Caco-2 (cell line): ENCODE data around the gene SH3BGRL2. TPM values are rescaled to one million over a fixed set of nuclear protein-coding genes. Genes with fewer than 3 reads are reported as not detected.
"Not testable (repeated sequence)": the region's sequence is repeated elsewhere in the genome, so short reads cannot be mapped to it uniquely, and the experiment has no call there.

Experiments used
- BruUV-seq: library from RNA; stranded (reverse); fragments of 400-500 nt; replicated peaks from 2 replicates; lab custom pipeline; 2021; lab: Mats Ljungman, UMichigan
- CTCF ChIA-PET: fragments of 300-600 bp; sonication (Branson Sonifier 250); formaldehyde crosslinking; loops from one replicate; lab custom pipeline; 2022; ENCODE audit warnings: antibody characterized with exemption; lab: Charles Lee
- POLR2A ChIA-PET: fragments of 300-600 bp; sonication (Branson Sonifier 250); formaldehyde crosslinking; loops from one replicate; lab custom pipeline; 2022; ENCODE audit warnings: antibody characterized with exemption; lab: Charles Lee
- DNase-seq, 2 experiments: peaks; one replicate each; pipeline versions ENCODE4 v3.0.0 to v3.0.0-alpha.2; 2020 to 2022
- H3K27me3 ChIP-seq: replicated peaks from 2 replicates; pipeline ENCODE4 v1.6.0; 2011; ENCODE audit warnings: low read length; ENCODE audit not compliant: control insufficient read depth, insufficient read depth
- H3K36me3 ChIP-seq: 2 replicates; pipeline ENCODE4 v1.5.1; 2011; ENCODE audit warnings: low read length; ENCODE audit not compliant: control insufficient read depth, insufficient read depth
- H3K4me1 ChIP-seq: fragments of 250-450 bp; sonication (Bioruptor Pico); 2 replicates; pipeline ENCODE4 v1.5.1; 2020; ENCODE audit warnings: mild to moderate bottlenecking
- H3K4me3 ChIP-seq: 2 replicates; pipeline ENCODE4 v1.5.1; 2011; ENCODE audit warnings: low read depth, mild to moderate bottlenecking, control low read depth, low read length
- H3K9me3 ChIP-seq: fragments of 250-450 bp; sonication (Bioruptor Pico); 2 replicates; pipeline ENCODE4 v1.5.1; 2020; ENCODE audit warnings: mild to moderate bottlenecking, moderate library complexity
- H3K27ac Mint-ChIP-seq: one replicate; pipeline ENCODE4 v1.8.0; 2022; ENCODE audit warnings: mixed read lengths; ENCODE audit not compliant: unreplicated experiment
- H3K27me3 Mint-ChIP-seq: one replicate; pipeline ENCODE4 v1.8.0; 2022; ENCODE audit warnings: mixed read lengths; ENCODE audit not compliant: insufficient read depth, unreplicated experiment
- H3K36me3 Mint-ChIP-seq: one replicate; pipeline ENCODE4 v1.8.0; 2022; ENCODE audit warnings: mild to moderate bottlenecking, mixed read lengths; ENCODE audit not compliant: insufficient read depth, unreplicated experiment
- H3K4me1 Mint-ChIP-seq: one replicate; pipeline ENCODE4 v1.8.0; 2022; ENCODE audit warnings: low read depth, mixed read lengths; ENCODE audit not compliant: unreplicated experiment
- H3K4me3 Mint-ChIP-seq: one replicate; pipeline ENCODE4 v1.8.0; 2022; ENCODE audit warnings: mild to moderate bottlenecking, moderate library complexity, mixed read lengths; ENCODE audit not compliant: unreplicated experiment
- H3K9me3 Mint-ChIP-seq: one replicate; pipeline ENCODE4 v1.8.0; 2022; ENCODE audit warnings: mixed read lengths; ENCODE audit not compliant: unreplicated experiment
- intact Hi-C: fragments of 100-400 bp; cut with micrococcal nuclease; formaldehyde crosslinking; loops from one replicate; pipeline ENCODE4 v1.10.0; 2022; ENCODE audit not compliant: unreplicated experiment
- total RNA-seq: library from RNA; stranded (reverse); gene quantifications from 2 replicates; pipeline ENCODE4 v1.2.3, GENCODE V29; 2022
- TF ChIP-seq, protein P1 (sequence below), 2 experiments: fragments of 200-600 bp in 1 of 2; IDR thresholded peaks; 1 replicate in 1 of 2; 2 replicates in 1 of 2; pipeline versions ENCODE4 v1.5.1 to v1.8.0; 2011 to 2022; ENCODE audit warnings: antibody characterized with exemption in 1 of 2, control low read depth in 1 of 2, inconsistent platforms in 1 of 2, low read depth in 1 of 2, low read length in 1 of 2, mild to moderate bottlenecking in 1 of 2, moderate library complexity in 1 of 2; ENCODE audit not compliant: insufficient read depth in 1 of 2, severe bottlenecking in 1 of 2, unreplicated experiment in 1 of 2

The SH3BGRL2 gene
- total RNA-seq, 1 experiment from 2014 or later: 102 TPM

DNA sequence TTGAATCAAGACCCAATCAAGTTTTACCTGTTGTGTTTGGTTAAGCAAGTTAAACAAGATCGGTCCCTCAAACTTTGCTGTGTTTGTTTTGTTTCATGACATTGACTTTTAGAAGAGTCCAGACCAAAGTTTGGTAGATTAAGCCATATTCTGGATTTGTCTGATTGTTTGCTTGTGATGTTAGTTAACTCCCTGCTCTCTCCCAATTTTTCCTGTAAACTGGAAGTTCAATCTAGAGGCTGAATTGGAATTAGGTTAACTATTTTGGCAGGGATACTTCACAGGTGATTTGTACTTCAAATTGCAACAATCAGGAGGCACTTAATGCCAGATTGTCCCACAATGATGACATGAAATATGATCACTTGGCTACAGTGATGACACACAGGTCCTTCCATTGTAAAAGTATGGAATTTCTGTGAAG is 13.6 kb upstream of the SH3BGRL2 start:
- TF ChIP-seq, protein P1, sequence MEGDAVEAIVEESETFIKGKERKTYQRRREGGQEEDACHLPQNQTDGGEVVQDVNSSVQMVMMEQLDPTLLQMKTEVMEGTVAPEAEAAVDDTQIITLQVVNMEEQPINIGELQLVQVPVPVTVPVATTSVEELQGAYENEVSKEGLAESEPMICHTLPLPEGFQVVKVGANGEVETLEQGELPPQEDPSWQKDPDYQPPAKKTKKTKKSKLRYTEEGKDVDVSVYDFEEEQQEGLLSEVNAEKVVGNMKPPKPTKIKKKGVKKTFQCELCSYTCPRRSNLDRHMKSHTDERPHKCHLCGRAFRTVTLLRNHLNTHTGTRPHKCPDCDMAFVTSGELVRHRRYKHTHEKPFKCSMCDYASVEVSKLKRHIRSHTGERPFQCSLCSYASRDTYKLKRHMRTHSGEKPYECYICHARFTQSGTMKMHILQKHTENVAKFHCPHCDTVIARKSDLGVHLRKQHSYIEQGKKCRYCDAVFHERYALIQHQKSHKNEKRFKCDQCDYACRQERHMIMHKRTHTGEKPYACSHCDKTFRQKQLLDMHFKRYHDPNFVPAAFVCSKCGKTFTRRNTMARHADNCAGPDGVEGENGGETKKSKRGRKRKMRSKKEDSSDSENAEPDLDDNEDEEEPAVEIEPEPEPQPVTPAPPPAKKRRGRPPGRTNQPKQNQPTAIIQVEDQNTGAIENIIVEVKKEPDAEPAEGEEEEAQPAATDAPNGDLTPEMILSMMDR (IDR thresholded peaks at IDR 0.05; ENCODE audit: insufficient read depth in 1 of 2, low read depth in 1 of 2, low read length in 1 of 2, severe bottlenecking in 1 of 2, unreplicated experiment in 1 of 2): no peak
- ChIA-PET CTCF (no interaction called here), POLR2A (no interaction called here)
- H3K9me3 ChIP-seq: no peaks in the 10 kb centered on the region
- H3K4me1 ChIP-seq: peaks cover 47% of the 10 kb centered on the region
- Mint-ChIP-seq H3K9me3 (no peaks in the 10 kb centered on the region), H3K4me3 (no peak overlapping the region), H3K27ac (no peak overlapping the region), H3K27me3 (no peaks in the 10 kb centered on the region), H3K4me1 (peaks cover 44% of the 10 kb centered on the region), H3K36me3 (no peaks in the 10 kb centered on the region)
- H3K27me3 ChIP-seq: no peaks in the 10 kb centered on the region
- no TSS peak for BruUV-seq
- no peak for DNase-seq
- H3K36me3 ChIP-seq: no peaks in the 10 kb centered on the region
- intact Hi-C loops: no loop called here
- H3K4me3 ChIP-seq: no peak overlapping the region

DNA sequence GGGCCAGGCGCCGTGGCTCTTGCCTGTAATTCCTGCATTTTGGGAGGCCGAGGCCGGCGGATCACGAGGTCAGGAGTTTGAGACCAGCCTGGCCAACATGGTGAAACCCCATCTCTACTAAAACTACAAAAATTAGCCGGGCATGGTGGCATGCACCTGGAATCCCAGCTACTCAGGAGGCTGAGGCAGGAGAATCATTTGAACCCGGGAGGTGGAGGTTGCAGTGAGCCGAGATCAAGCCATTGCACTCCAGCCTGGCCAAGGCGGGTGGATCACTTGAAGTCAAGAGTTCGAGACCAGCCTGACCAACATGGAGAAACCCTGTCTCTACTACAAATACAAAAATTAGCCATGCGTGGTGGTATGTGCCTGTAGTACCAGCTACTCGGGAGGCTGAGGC is 12.7 kb upstream of the SH3BGRL2 start:
- H3K9me3 ChIP-seq, DNase-seq, CTCF ChIA-PET, BruUV-seq, H3K36me3 ChIP-seq, H3K27me3 ChIP-seq, POLR2A ChIA-PET, intact Hi-C loops, H3K27ac Mint-ChIP-seq, H3K4me3 ChIP-seq, H3K36me3 Mint-ChIP-seq, H3K4me3 Mint-ChIP-seq, H3K27me3 Mint-ChIP-seq, H3K9me3 Mint-ChIP-seq: not testable (repeated sequence)
- peaks cover 42% of the 10 kb centered on the region for H3K4me1 ChIP-seq
- peaks cover 38% of the 10 kb centered on the region for H3K4me1 Mint-ChIP-seq

DNA sequence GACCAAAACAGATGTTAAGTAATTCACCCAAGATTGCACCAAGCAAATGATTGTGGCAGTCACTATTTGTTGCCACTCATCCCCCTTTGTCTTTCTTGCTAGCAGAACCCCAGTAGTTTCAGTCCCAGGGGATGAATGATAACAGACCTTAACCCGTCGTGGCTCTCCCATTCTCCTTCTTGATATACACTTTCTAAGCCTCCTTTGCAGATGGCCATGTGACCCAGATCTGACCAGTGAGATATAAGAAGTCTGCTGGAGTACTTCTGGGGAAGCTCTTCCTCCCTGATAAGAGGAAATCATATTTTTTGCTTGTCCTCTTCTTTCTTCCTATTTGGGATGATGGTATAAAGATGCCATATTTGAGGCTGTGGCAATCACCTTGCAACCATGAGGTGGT is 9.6 kb upstream of the SH3BGRL2 start:
- BruUV-seq: no TSS peak
- ChIA-PET POLR2A (no interaction called here), CTCF (no interaction called here)
- H3K27me3 Mint-ChIP-seq: no peaks in the 10 kb centered on the region
- no peaks in the 10 kb centered on the region for H3K9me3 ChIP-seq
- H3K27me3 ChIP-seq: no peaks in the 10 kb centered on the region
- H3K9me3 Mint-ChIP-seq: no peaks in the 10 kb centered on the region
- peaks cover 23% of the 10 kb centered on the region for H3K4me1 ChIP-seq
- TF ChIP-seq, protein P1 (IDR thresholded peaks at IDR 0.05; ENCODE audit: insufficient read depth in 1 of 2, low read depth in 1 of 2, low read length in 1 of 2, severe bottlenecking in 1 of 2, unreplicated experiment in 1 of 2): no peak
- H3K36me3 ChIP-seq: no peaks in the 10 kb centered on the region
- H3K36me3 Mint-ChIP-seq: no peaks in the 10 kb centered on the region
- H3K4me3 Mint-ChIP-seq: no peak overlapping the region
- H3K4me3 ChIP-seq: no peak overlapping the region
- H3K27ac Mint-ChIP-seq: no peak overlapping the region
- no peak for DNase-seq
- intact Hi-C loops: no loop called here
- H3K4me1 Mint-ChIP-seq: peaks cover 19% of the 10 kb centered on the region

- no TSS peak for BruUV-seq
- intact Hi-C loops: no loop called here
- H3K4me1 ChIP-seq: peaks cover 21% of the 10 kb centered on the region
- no peak overlapping the region for H3K27ac Mint-ChIP-seq
- H3K36me3 ChIP-seq: no peaks in the 10 kb centered on the region
- POLR2A ChIA-PET: interaction anchor here (1.3 kb wide), 1 partner anchor 9 kb away, joined by 4 read pairs; the partner anchor contains the start of gene SH3BGRL2
- no peaks in the 10 kb centered on the region for H3K27me3 Mint-ChIP-seq
- H3K9me3 Mint-ChIP-seq: no peaks in the 10 kb centered on the region
- no peaks in the 10 kb centered on the region for H3K36me3 Mint-ChIP-seq
- no peak overlapping the region for H3K4me3 Mint-ChIP-seq
- TF ChIP-seq, protein P1 (IDR thresholded peaks at IDR 0.05; ENCODE audit: insufficient read depth in 1 of 2, low read depth in 1 of 2, low read length in 1 of 2, severe bottlenecking in 1 of 2, unreplicated experiment in 1 of 2): no peak
- no peaks in the 10 kb centered on the region for H3K9me3 ChIP-seq
- CTCF ChIA-PET: interaction anchor here (0.9 kb wide), 1 partner anchor 10 kb away, joined by 4 read pairs; no protein-coding TSS in a partner anchor
- peaks cover 18% of the 10 kb centered on the region for H3K4me1 Mint-ChIP-seq
- H3K27me3 ChIP-seq: no peaks in the 10 kb centered on the region
- DNase-seq: no peak
- no peak overlapping the region for H3K4me3 ChIP-seq
These were observed 8.8 kb upstream of the SH3BGRL2 start for GRCh38 chr6:79622364-79622763.
